Ishikawa (cell line): ENCODE measurements around the gene TMC5.

Experiments
- CEBPB ChIP-seq: IDR thresholded peaks from 2 replicates; pipeline ENCODE4 v1.6.1; 2012
- EP300 ChIP-seq: IDR thresholded peaks from 2 replicates; pipeline ENCODE4 v1.6.1; 2012; ENCODE audit warnings: borderline replicate concordance
- FOXM1 ChIP-seq: IDR thresholded peaks from 2 replicates; pipeline ENCODE4 v1.6.1; 2012; ENCODE audit warnings: low read depth, borderline replicate concordance
- RAD21 ChIP-seq: IDR thresholded peaks from 2 replicates; pipeline ENCODE4 v1.6.1; 2012; ENCODE audit warnings: low read depth
- TAF1 ChIP-seq: IDR thresholded peaks from 2 replicates; pipeline ENCODE4 v1.6.1; 2012; ENCODE audit warnings: low read depth, mild to moderate bottlenecking
- TCF12 ChIP-seq: IDR thresholded peaks from 2 replicates; pipeline ENCODE4 v1.6.1; 2012; ENCODE audit warnings: low read depth
- TEAD4 ChIP-seq: IDR thresholded peaks from 2 replicates; pipeline ENCODE4 v1.6.1; 2012
- YY1 ChIP-seq: IDR thresholded peaks from 2 replicates; pipeline ENCODE4 v1.6.1; 2012; ENCODE audit warnings: low read depth
- ZBTB7A ChIP-seq: IDR thresholded peaks from 2 replicates; pipeline ENCODE4 v1.6.1; 2012; ENCODE audit warnings: low read depth
- TF ChIP-seq, protein P1 (sequence below): IDR thresholded peaks from 2 replicates; pipeline ENCODE4 v1.6.1; 2012; ENCODE audit warnings: low read depth, mild to moderate bottlenecking
- TF ChIP-seq, protein P2 (sequence below): IDR thresholded peaks from 2 replicates; pipeline ENCODE4 v1.6.1; 2012
- TF ChIP-seq, protein P3 (sequence below): IDR thresholded peaks from 2 replicates; pipeline ENCODE4 v1.6.1; 2012

DNA sequence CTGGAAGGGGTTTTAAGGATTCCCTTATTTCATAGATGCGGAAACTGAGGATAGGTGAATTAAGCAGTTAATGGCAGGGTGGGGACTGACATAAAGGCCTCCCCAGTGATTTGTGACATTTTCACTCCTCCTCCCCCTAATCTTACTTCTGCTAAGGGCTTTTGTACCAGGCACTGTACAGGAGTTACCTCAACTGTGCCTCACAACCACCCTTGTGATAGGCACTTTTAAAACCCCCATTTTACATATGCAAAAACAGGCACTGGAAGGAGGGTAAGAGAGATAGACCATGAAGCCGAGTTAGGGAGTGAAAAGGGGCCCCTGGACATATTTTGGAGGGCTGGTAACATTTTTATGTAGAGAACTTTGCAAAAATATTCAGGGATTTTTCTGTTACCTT lies 105.1 kb downstream of the TMC5 start:
- TF ChIP-seq ZBTB7A (no peak), TAF1 (no peak), TEAD4 (no peak), RAD21 (no peak), EP300 (no peak), YY1 (no peak), CEBPB (no peak), FOXM1 (no peak), TCF12 (no peak)
- TF ChIP-seq, protein P1, sequence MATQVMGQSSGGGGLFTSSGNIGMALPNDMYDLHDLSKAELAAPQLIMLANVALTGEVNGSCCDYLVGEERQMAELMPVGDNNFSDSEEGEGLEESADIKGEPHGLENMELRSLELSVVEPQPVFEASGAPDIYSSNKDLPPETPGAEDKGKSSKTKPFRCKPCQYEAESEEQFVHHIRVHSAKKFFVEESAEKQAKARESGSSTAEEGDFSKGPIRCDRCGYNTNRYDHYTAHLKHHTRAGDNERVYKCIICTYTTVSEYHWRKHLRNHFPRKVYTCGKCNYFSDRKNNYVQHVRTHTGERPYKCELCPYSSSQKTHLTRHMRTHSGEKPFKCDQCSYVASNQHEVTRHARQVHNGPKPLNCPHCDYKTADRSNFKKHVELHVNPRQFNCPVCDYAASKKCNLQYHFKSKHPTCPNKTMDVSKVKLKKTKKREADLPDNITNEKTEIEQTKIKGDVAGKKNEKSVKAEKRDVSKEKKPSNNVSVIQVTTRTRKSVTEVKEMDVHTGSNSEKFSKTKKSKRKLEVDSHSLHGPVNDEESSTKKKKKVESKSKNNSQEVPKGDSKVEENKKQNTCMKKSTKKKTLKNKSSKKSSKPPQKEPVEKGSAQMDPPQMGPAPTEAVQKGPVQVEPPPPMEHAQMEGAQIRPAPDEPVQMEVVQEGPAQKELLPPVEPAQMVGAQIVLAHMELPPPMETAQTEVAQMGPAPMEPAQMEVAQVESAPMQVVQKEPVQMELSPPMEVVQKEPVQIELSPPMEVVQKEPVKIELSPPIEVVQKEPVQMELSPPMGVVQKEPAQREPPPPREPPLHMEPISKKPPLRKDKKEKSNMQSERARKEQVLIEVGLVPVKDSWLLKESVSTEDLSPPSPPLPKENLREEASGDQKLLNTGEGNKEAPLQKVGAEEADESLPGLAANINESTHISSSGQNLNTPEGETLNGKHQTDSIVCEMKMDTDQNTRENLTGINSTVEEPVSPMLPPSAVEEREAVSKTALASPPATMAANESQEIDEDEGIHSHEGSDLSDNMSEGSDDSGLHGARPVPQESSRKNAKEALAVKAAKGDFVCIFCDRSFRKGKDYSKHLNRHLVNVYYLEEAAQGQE = no peak
- TF ChIP-seq, protein P2, sequence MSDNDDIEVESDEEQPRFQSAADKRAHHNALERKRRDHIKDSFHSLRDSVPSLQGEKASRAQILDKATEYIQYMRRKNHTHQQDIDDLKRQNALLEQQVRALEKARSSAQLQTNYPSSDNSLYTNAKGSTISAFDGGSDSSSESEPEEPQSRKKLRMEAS = no peak
- TF ChIP-seq, protein P3, sequence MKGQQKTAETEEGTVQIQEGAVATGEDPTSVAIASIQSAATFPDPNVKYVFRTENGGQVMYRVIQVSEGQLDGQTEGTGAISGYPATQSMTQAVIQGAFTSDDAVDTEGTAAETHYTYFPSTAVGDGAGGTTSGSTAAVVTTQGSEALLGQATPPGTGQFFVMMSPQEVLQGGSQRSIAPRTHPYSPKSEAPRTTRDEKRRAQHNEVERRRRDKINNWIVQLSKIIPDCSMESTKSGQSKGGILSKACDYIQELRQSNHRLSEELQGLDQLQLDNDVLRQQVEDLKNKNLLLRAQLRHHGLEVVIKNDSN = no peak
